Neural cell (in vitro differentiated cells): ENCODE data around the gene PLCB4. TPM values are rescaled to one million over a fixed set of nuclear protein-coding genes. Genes with fewer than 3 reads are reported as not detected.

Experiments used
- H2AFZ ChIP-seq: fragments of 200-600, 300-800 bp; sonication (generic), shearing (Covaris generic); 2 replicates; pipeline ENCODE4 v1.6.0; 2014; ENCODE audit warnings: low read depth, mild to moderate bottlenecking, antibody characterized with exemption, low read length, moderate library complexity
- H3F3A ChIP-seq: fragments of 200-600 bp; shearing (Covaris generic); 2 replicates; pipeline ENCODE4 v1.6.1; 2016; ENCODE audit warnings: mild to moderate bottlenecking, moderate library complexity, mixed read lengths, antibody characterized with exemption, low read length; ENCODE audit not compliant: insufficient read depth, poor library complexity, severe bottlenecking
- H3K27ac ChIP-seq: fragments of 200-600, 300-800 bp; sonication (generic), shearing (Covaris generic); 2 replicates; pipeline ENCODE4 v1.5.1; 2014; ENCODE audit warnings: mild to moderate bottlenecking, low read length, moderate library complexity
- H3K27me3 ChIP-seq: fragments of 300-800, 200-600 bp; sonication (generic), shearing (Covaris generic); 2 replicates; pipeline ENCODE4 v1.6.0; 2014; ENCODE audit warnings: mild to moderate bottlenecking, low read depth, low read length, moderate library complexity; ENCODE audit not compliant: insufficient read depth
- H3K36me3 ChIP-seq: fragments of 300-800, 200-600 bp; sonication (generic), shearing (Covaris generic); 2 replicates; pipeline ENCODE4 v1.5.1; 2014; ENCODE audit warnings: mild to moderate bottlenecking, antibody characterized with exemption, low read length, moderate library complexity; ENCODE audit not compliant: insufficient read depth
- H3K4me2 ChIP-seq: fragments of 300-800, 200-600 bp; sonication (generic), shearing (Covaris generic); 2 replicates; pipeline ENCODE4 v1.6.0; 2014; ENCODE audit warnings: mild to moderate bottlenecking, low read length
- H3K4me3 ChIP-seq: fragments of 300-800, 200-600 bp; sonication (generic), shearing (Covaris generic); 2 replicates; pipeline ENCODE4 v1.5.1; 2014; ENCODE audit warnings: mild to moderate bottlenecking, low read length, moderate library complexity
- H3K79me2 ChIP-seq: fragments of 200-600 bp; shearing (Covaris generic); replicated peaks from 2 replicates; pipeline ENCODE4 v1.6.0; 2014; ENCODE audit warnings: mild to moderate bottlenecking, low read length, moderate library complexity; ENCODE audit not compliant: insufficient read depth
- H3K9ac ChIP-seq: fragments of 300-800, 200-600 bp; sonication (generic), shearing (Covaris generic); 2 replicates; pipeline ENCODE4 v1.6.1; 2016; ENCODE audit warnings: mild to moderate bottlenecking, low read length, mixed read lengths
- H3K9me2 ChIP-seq: fragments of 200-600 bp; shearing (Covaris generic); 2 replicates; pipeline ENCODE4 v1.6.1; 2016; ENCODE audit warnings: mild to moderate bottlenecking, low read length, mixed read lengths; ENCODE audit not compliant: insufficient read depth
- H3K9me3 ChIP-seq: fragments of 200-600, 300-800 bp; sonication (generic), shearing (Covaris generic); 2 replicates; pipeline ENCODE4 v1.6.1; 2016; ENCODE audit warnings: mild to moderate bottlenecking, mixed run types, low read length, moderate library complexity, mixed read lengths
- H4K20me1 ChIP-seq: fragments of 200-600 bp; shearing (Covaris generic); 2 replicates; pipeline ENCODE4 v1.6.1; 2016; ENCODE audit warnings: mild to moderate bottlenecking, mixed run types; ENCODE audit not compliant: insufficient read depth
- CTCF ChIP-seq: fragments of 450-650 bp; IDR thresholded peaks from 2 replicates; pipeline ENCODE4 v1.5.1; 2014; ENCODE audit warnings: antibody characterized with exemption, mild to moderate bottlenecking, moderate library complexity; ENCODE audit not compliant: poor library complexity, severe bottlenecking
- EP300 ChIP-seq: fragments of 450-650 bp; conservative IDR thresholded peaks from 2 replicates; pipeline ENCODE4 v1.6.1; 2014; ENCODE audit warnings: antibody characterized with exemption, mild to moderate bottlenecking, moderate library complexity; ENCODE audit not compliant: poor library complexity, severe bottlenecking
- EZH2 ChIP-seq: fragments of 200-600, 300-800 bp; shearing (Covaris generic), sonication (generic); IDR thresholded peaks from 2 replicates; pipeline ENCODE4 v1.6.1; 2014; ENCODE audit warnings: antibody characterized with exemption, low read length, borderline replicate concordance, mild to moderate bottlenecking; ENCODE audit not compliant: insufficient read depth, poor library complexity, severe bottlenecking
- MXI1 ChIP-seq: fragments of 450-650 bp; conservative IDR thresholded peaks from 2 replicates; pipeline ENCODE4 v1.6.1; 2014; ENCODE audit warnings: antibody characterized with exemption, mild to moderate bottlenecking; ENCODE audit not compliant: poor library complexity, severe bottlenecking
- POLR2AphosphoS5 ChIP-seq: IDR thresholded peaks from 2 replicates; pipeline ENCODE4 v1.6.1; 2012
- RAD21 ChIP-seq: fragments of 450-650 bp; conservative IDR thresholded peaks from 2 replicates; pipeline ENCODE4 v1.6.1; 2014; ENCODE audit warnings: antibody characterized with exemption, mild to moderate bottlenecking, moderate library complexity
- REST ChIP-seq: IDR thresholded peaks from 2 replicates; pipeline ENCODE4 v1.6.1; 2012; ENCODE audit warnings: borderline replicate concordance
- SMC3 ChIP-seq: fragments of 450-650 bp; conservative IDR thresholded peaks from 2 replicates; pipeline ENCODE4 v1.6.1; 2014; ENCODE audit warnings: antibody characterized with exemption, mild to moderate bottlenecking, moderate library complexity; ENCODE audit not compliant: poor library complexity
- TAF1 ChIP-seq: IDR thresholded peaks from 2 replicates; pipeline ENCODE4 v1.6.1; 2012; ENCODE audit warnings: low read depth
- polyA plus RNA-seq: library from polyadenylated mRNA; depleted of rRNA; stranded (reverse); fragments of >200 nt; gene quantifications from 2 replicates; pipeline ENCODE4 v1.2.3, GENCODE V29; 2014

Gene PLCB4
- polyA plus RNA-seq, 1 donor from 2014 or later: 13.1 TPM

DNA sequence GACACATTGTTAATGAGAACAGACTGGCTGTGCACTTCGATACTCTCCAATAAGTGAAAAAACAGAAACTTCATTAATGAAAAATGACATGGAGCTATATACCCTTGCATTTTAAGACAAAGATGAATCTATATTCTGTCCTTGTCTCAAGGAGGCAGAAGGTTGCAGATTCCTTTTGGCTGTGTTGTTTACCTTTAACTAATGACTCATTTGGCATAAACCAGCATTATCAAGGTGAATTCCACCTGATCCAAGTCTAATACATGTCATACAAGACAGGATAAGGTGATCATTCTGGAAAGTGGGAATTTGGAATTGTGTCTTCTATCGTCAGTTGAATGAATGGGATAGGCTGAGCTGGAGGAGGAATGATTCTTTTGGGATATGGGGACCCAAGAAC lies 192.9 kb downstream of the PLCB4 start:
- no peaks in the 10 kb centered on the region for H3K36me3 ChIP-seq
- H3K9me3 ChIP-seq: no peaks in the 10 kb centered on the region
- no peaks in the 10 kb centered on the region for H4K20me1 ChIP-seq
- no peaks in the 10 kb centered on the region for H3K27me3 ChIP-seq
- H2AFZ ChIP-seq: no peak overlapping the region
- H3F3A ChIP-seq: no peaks in the 10 kb centered on the region
- no peak for TF ChIP-seq RAD21
- no peak for TF ChIP-seq MXI1
- no peak for TF ChIP-seq EP300
- no peak for TF ChIP-seq EZH2
- no peak for TF ChIP-seq REST
- no peak for TF ChIP-seq POLR2AphosphoS5
- no peak for TF ChIP-seq SMC3
- TF ChIP-seq CTCF: no peak
- no peak for TF ChIP-seq TAF1
- H3K27ac ChIP-seq: no peak overlapping the region
- no peaks in the 10 kb centered on the region for H3K79me2 ChIP-seq
- no peak overlapping the region for H3K9ac ChIP-seq
- no peak overlapping the region for H3K4me2 ChIP-seq
- H3K4me3 ChIP-seq: no peak overlapping the region
- H3K9me2 ChIP-seq: no peaks in the 10 kb centered on the region

- no peak for TF ChIP-seq TAF1
- H3K9me3 ChIP-seq: no peaks in the 10 kb centered on the region
- no peaks in the 10 kb centered on the region for H3K79me2 ChIP-seq
- H3K36me3 ChIP-seq: no peaks in the 10 kb centered on the region
- no peaks in the 10 kb centered on the region for H4K20me1 ChIP-seq
- H3K9me2 ChIP-seq: no peaks in the 10 kb centered on the region
- no peaks in the 10 kb centered on the region for H3F3A ChIP-seq
- no peak overlapping the region for H3K4me3 ChIP-seq
- H3K9ac ChIP-seq: no peak overlapping the region
- no peak overlapping the region for H3K4me2 ChIP-seq
- H2AFZ ChIP-seq: no peak overlapping the region
- no peaks in the 10 kb centered on the region for H3K27me3 ChIP-seq
- H3K27ac ChIP-seq: no peak overlapping the region
Observed at GRCh38 chr20:9262653-9263194, 193.8 kb downstream of the PLCB4 start.
